Thyroid gland (tissue), 4 donors: ENCODE results near the gene BET1L.

ENCODE experiments used
- POLR2A ChIP-seq, 2 donors: fragments of 450-650 bp; IDR thresholded peaks; one replicate each; pipeline ENCODE4 v1.6.1; 2017; ENCODE audit warnings: antibody characterized with exemption in 2 of 2, mild to moderate bottlenecking in 2 of 2, moderate library complexity in 1 of 2
- TF ChIP-seq, protein P1 (sequence below), 6 experiments: fragments of 200-600 bp in 3 of 6; fragments of 450-650 bp in 3 of 6; sonication (generic) in 3 of 6; IDR thresholded peaks; one replicate each; pipeline ENCODE4 v1.5.1; 2016 to 2019; ENCODE audit warnings: antibody characterized with exemption in 6 of 6, mild to moderate bottlenecking in 2 of 6, inconsistent platforms in 1 of 6, moderate library complexity in 1 of 6

DNA sequence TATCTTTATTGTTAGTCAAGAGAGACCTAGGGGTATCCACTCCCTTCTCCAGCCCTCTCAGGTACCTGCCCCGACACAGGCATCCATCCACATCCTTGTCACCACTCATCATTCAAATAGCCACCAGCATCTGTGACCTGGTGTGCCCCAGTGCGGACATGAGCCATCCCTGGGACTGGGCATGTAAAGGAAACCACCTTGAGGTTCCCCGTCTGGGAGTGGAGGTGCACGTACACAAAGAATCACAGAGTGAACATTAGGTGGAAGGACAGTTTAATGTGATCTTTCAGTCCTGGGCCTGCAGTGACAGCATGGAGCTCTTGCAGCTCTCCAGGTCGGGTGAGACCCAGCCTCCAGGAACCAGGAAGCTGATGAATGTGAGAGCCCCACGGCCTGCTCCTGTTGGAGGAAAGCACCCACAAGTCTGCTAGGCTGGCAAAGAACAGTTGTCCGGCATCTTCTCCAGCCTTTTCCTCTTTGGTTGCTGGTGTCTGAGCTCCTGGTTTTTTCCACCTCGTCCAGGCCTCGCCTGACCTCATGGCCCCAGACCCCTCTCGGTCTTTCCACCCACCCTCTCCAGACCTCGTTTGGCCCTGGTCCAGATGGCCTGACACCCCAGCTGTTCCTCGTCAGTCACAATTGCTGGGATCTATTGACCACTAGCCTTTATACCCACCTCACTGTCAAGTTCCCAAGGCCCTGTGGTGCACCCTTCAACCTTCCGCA, 46.1 kb upstream of the BET1L start:
- TF ChIP-seq, protein P1, sequence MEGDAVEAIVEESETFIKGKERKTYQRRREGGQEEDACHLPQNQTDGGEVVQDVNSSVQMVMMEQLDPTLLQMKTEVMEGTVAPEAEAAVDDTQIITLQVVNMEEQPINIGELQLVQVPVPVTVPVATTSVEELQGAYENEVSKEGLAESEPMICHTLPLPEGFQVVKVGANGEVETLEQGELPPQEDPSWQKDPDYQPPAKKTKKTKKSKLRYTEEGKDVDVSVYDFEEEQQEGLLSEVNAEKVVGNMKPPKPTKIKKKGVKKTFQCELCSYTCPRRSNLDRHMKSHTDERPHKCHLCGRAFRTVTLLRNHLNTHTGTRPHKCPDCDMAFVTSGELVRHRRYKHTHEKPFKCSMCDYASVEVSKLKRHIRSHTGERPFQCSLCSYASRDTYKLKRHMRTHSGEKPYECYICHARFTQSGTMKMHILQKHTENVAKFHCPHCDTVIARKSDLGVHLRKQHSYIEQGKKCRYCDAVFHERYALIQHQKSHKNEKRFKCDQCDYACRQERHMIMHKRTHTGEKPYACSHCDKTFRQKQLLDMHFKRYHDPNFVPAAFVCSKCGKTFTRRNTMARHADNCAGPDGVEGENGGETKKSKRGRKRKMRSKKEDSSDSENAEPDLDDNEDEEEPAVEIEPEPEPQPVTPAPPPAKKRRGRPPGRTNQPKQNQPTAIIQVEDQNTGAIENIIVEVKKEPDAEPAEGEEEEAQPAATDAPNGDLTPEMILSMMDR (IDR thresholded peaks at IDR 0.05): no peak
- no peak for TF ChIP-seq POLR2A (IDR thresholded peaks at IDR 0.05)
